NCI-H524 treated with DMSO at 0.1 percent for 48 hours (cell line): ENCODE results near the gene TECTB.
"Not testable (repeated sequence)": the region's sequence is repeated elsewhere in the genome, so short reads cannot be mapped to it uniquely, and the experiment has no call there.

Experiments used
- DNase-seq: peaks from one replicate; lab custom pipeline; 2025; lab: John Stamatoyannopoulos, UW

Gene TECTB

DNA sequence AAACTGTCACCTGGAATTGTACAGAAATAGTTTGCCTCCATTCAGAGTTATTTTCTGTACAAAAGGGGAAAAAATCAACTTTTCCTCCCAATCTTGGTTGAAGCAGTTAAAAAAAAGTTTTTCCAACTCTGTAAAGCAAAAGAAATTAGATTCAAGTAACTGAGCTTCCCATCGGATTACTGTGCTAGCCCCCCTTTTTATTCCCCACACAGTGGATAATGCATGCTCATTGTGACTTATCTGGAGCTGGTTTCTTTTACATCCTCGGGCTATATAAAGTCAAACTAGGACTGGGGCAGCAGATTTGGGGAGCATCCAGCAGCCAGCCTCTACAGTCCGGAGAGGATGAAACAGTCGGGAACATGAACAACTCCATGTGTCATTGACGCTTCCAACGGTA is at the start of gene TECTB:
Gene TECTB, plus strand, starts transcription at position 301 of the 400 bp plus-strand sequence. CDS start 335 bp downstream, outside the sequence.
- no peak for DNase-seq

GRCh38 chr10:112235141-112235540 is 48.1 kb upstream of the TECTB start:
- DNase-seq, result no peak

DNA sequence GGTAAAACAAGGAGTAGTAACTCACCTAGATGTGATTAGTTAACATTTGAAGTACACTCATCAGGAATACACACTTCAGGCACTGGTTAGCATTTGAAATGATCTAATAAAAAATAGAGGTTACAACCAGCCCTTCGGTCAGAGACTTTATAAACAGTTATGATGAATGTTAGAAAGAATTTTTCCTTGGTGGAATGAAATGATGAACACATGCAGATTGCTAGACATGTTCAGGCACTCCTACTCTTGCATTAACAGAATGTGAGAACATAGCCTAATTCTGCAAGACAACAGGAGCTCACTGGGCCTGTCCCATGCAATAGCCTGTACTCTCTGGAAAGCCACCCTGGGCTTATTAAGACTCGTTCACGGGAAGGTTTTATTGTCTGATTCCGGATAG is 47.3 kb upstream of the TECTB start:
- no peak for DNase-seq

GRCh38 chr10:112236486-112236885 is 46.7 kb upstream of the TECTB start:
- DNase-seq, result no peak

- no peak for DNase-seq
Observed at GRCh38 chr10:112239347-112239746, 43.9 kb upstream of the TECTB start.

DNA sequence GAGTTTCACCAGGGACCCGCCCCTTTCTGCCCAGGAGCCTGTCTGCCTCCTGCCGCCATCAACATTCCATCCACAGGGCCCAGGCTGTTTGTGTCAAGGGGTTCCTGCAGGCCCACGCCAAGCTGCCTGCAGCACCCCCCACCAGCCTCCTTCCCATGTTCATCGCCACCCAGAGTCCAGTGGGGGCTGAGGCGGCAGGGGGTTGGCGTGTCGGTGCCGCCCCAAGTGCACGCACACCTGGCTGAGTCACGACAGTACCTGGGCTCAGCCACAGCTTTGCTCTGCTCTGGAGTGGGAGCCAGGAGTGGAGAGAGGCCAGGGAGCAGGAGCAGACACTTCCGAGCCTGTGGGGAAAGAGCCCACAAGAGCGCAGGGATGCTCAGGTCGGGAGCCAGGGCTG is 42.8 kb upstream of the TECTB start:
- no peak for DNase-seq

- no peak for DNase-seq
Observed at GRCh38 chr10:112241651-112242341, 41.4 kb upstream of the TECTB start.

DNA sequence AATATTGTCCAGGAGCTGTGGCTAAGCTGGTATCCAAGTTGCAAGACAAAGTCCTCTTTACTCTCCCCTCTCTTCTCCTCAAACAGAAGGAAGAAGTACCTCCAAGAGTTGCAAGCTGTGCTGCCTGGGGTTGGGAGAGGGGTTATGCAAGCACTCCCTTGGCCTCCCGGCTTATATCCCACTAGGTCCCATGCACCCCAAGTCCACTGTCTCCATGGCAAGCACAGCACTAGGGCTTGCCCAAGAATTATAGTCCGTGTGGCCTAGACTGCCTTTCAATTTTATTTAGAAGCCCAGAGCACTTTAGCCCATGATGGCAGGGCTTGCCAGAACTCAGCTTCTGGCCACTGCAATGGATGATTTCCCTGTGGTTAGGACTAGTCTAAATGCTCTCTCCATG is 40.4 kb upstream of the TECTB start:
- no peak for DNase-seq

DNA sequence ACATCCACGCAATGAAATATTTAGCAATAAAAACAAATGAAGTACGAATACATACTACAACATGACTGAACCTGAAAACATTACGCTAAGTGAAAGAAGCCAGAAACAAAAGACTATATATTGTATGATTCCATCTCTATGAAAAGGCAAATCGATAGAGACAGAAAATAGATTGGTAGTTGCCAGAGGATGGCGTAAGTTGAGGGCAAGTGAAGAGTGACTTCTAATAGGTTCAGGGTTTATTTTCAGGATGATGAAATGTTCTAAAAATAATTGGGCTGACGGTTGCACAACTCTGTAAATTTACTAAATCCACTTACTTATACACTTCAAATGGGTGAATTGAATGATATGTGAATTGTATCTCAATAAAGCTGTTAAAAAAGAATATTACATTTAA is 39.5 kb upstream of the TECTB start:
- DNase-seq, result no peak

- no peak for DNase-seq
Observed at GRCh38 chr10:112244197-112244596, 39.0 kb upstream of the TECTB start.

- DNase-seq, result no peak
Observed at GRCh38 chr10:112247791-112248190, 35.4 kb upstream of the TECTB start.

DNA sequence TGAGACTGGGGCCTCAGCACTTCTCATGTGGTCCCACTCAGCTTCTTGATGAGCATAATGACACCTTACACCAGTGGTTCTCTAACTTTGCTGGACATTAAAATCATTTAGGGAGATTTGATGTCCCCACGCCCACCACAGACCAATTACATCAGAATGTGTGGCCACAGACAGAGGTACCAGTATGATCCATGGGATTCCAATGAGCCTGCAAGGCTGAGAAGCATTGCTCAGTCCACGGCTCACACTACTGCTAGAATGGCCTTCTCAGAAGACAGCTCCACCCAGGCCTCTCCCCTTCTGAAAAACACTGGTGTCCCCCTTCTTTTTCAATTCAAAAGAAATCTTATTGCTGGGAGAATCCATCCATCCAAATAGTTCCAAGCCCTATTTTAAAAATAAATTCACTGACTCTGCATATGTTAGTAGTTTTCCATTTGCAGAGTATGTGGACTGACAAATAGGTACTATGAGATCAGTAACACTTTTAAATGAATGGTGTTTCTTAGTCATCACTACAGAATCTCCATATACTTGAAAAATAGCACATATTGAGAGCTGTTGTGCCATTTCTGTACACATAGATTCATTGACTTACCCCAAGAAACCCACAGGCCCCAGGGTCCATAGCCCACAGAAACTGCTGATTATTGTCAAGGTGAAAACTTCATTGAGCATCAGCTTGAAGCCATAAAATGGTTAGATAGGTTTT is 34.5 kb upstream of the TECTB start:
- DNase-seq, result no peak

DNA sequence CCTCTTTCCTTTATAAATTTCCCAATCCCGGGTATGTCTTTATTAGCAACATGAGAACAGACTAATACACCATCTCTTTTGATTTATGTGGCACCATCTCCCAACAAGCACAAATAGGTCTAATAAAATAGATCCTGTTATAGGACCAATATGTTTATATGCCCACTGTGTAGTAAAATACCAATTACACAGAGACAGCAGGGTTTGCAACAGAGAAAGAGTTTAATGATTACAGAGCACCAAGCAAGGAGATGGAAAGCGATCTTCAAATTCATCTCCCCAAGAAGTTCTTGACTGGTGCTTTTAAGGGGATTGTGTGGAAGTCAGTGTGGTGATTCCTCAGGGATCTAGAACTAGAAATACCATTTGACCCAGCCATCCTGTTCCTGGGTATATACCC is 33.5 kb upstream of the TECTB start:
- no peak for DNase-seq

DNA sequence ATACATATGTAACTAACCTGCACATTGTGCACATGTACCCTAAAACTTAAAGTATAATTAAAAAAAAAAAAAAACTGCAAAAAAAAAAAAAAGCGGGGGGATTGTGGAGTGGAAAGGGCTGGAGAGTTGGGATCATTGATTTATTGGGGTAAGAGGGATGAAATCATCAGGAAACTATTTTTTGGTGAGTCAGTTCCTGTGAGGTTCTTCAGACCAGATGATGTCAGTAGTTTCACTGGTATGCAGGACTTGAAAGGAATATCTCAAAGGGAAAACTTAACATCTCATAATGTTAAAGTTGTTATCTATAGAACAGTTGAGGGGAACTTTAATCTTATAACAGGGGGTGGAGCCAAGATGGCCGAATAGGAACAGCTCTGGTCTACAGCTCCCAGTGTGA is 32.6 kb upstream of the TECTB start:
- DNase-seq, result no peak

- not testable (repeated sequence) for DNase-seq
Observed at GRCh38 chr10:112251238-112251637, 32.0 kb upstream of the TECTB start.

DNA sequence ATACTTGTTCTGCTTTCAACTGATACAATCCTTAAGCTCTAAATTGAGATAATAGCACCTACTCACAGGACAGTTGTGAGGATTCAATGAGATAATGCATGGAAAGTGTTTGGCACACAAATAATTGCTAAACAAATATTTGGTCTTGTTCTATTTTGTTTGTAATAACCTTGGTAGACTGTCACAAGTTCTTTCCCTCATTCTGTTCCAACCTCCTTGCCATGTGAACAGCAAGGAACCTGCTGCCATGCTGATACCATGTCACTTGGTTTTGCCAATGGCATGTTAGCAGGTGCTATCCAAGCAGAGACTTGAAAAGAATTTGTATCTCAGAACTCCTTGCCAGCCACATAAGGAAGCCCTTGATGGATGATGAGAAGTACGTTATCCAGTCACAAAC is 24.8 kb upstream of the TECTB start:
- no peak for DNase-seq

DNA sequence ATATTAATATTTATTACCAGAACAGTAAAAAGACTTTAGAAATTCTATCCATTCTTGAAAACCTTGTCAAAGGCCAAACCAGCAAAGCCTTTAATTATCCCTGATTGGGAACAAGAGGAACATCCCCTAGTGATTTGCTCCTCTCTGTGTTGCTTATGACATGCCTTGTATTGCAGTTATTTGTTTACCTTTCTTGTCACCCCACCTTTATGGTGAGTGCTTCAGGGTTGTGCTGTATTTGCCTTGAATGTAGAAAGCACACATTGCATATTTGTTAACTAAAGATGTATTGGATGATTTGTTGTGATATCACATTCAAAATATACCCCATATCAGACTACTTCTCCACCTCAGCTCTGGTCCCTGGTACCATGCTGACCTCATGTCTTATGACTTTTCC is 23.5 kb upstream of the TECTB start:
- no peak for DNase-seq

DNA sequence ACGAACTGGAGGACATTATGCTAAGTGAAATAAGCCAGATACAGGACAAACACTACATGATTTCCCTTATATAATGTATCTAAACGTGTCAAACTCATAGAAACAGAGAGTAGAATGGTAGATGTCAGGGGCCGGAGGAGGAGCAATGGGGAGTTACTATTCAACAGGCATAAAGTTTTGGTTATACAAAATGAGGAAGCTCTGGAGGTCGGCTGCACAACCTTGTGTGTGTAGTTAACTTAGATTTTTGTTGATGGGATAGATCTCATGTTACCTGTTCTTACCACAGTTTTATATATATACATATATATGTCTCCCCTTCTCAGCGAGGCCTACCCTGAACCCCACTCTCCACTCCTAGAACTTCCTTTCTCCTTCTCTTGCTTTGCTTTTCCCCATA is 22.4 kb upstream of the TECTB start:
- no peak for DNase-seq

GRCh38 chr10:112261281-112261822 is 21.8 kb upstream of the TECTB start:
- no peak for DNase-seq

DNA sequence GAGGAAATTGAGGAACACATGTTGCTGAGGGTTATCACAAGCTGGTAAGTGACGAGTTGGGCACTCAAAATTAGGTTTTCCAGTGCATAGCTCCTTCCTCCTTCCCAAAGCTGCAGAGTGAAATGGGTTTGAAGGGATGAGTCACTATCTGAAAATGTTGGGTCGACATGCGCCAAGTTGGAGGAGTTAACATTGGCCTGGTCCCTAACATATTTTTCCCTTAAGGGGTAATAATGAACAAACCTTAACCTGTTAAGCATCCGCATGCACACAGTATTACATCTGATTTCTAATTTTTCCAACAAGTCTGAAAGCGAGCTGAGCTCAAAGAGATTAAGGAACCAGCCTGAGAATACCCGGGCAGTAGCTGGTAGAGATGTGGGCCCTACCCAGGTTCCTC is 20.7 kb upstream of the TECTB start:
- DNase-seq, result no peak

GRCh38 chr10:112265745-112266144 is 17.5 kb upstream of the TECTB start:
- no peak for DNase-seq

- no peak for DNase-seq
Observed at GRCh38 chr10:112269266-112269665, 13.9 kb upstream of the TECTB start.

GRCh38 chr10:112271982-112272381 is 11.2 kb upstream of the TECTB start:
- DNase-seq, result no peak

DNA sequence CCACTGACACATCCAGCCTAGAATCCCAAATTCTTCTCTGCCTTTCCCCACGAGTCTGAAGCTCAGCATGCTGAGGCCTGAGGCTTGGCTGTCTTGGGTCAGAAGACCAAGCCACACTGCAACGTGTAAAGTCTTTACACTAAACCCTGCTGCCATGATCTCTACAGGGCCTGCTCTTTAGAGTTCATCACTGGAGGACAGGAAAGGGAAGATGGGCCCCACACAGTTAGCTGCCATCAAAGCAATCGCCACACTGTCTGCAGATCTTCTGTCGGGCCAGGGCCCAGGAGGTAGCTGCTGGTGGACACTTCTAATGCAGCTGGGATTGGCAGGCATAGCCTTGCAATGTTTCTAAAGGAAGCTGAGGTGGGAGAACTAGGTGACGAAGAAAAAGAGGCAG is 8.4 kb upstream of the TECTB start:
- no peak for DNase-seq
